ENCODE measurements around the gene RRAS2.

The RRAS2 gene

GRCh38 chr11:14331476-14332136 lies 27.4 kb downstream of the RRAS2 start:
- H3K4me3 ChIP-seq (ENCODE audit: low read depth, low read length), result no peak overlapping the region
- TF ChIP-seq CTCF (IDR thresholded peaks at IDR 0.05; ENCODE audit: control insufficient read depth, extremely low read depth, insufficient read depth), result no peak
- no peak for DNase-seq (ENCODE audit: low read depth)

- DNase-seq (ENCODE audit: low read depth), result no peak
- no peak for TF ChIP-seq CTCF (IDR thresholded peaks at IDR 0.05; ENCODE audit: control insufficient read depth, extremely low read depth, insufficient read depth)
- H3K4me3 ChIP-seq (ENCODE audit: low read depth, low read length), result no peak overlapping the region
Observed at GRCh38 chr11:14330881-14331280, 28.1 kb downstream of the RRAS2 start.

GRCh38 chr11:14329702-14330101 lies 29.3 kb downstream of the RRAS2 start:
- H3K4me3 ChIP-seq (ENCODE audit: low read depth, low read length), result no peak overlapping the region
- DNase-seq (ENCODE audit: low read depth), result no peak
- no peak for TF ChIP-seq CTCF (IDR thresholded peaks at IDR 0.05; ENCODE audit: control insufficient read depth, extremely low read depth, insufficient read depth)

GRCh38 chr11:14327116-14327515 lies 31.9 kb downstream of the RRAS2 start:
- H3K4me3 ChIP-seq (ENCODE audit: low read depth, low read length), result no peak overlapping the region
- no peak for DNase-seq (ENCODE audit: low read depth)
- no peak for TF ChIP-seq CTCF (IDR thresholded peaks at IDR 0.05; ENCODE audit: control insufficient read depth, extremely low read depth, insufficient read depth)

GRCh38 chr11:14323118-14323676 lies 35.8 kb downstream of the RRAS2 start:
- no peak overlapping the region for H3K4me3 ChIP-seq (ENCODE audit: low read depth, low read length)
- TF ChIP-seq CTCF (IDR thresholded peaks at IDR 0.05; ENCODE audit: control insufficient read depth, extremely low read depth, insufficient read depth), result no peak
- no peak for DNase-seq (ENCODE audit: low read depth)

GRCh38 chr11:14322510-14322909 lies 36.5 kb downstream of the RRAS2 start:
- TF ChIP-seq CTCF (IDR thresholded peaks at IDR 0.05; ENCODE audit: control insufficient read depth, extremely low read depth, insufficient read depth), result no peak
- DNase-seq (ENCODE audit: low read depth), result no peak
- no peak overlapping the region for H3K4me3 ChIP-seq (ENCODE audit: low read depth, low read length)

- no peak for DNase-seq (ENCODE audit: low read depth)
- no peak for TF ChIP-seq CTCF (IDR thresholded peaks at IDR 0.05; ENCODE audit: control insufficient read depth, extremely low read depth, insufficient read depth)
- H3K4me3 ChIP-seq (ENCODE audit: low read depth, low read length), result no peak overlapping the region
Observed at GRCh38 chr11:14320020-14320419, 39.0 kb downstream of the RRAS2 start.

Measured in LNCaP clone FGC (cell line).